ENCODE measurements around the gene VCPKMT. TPM values are rescaled to one million over a fixed set of nuclear protein-coding genes. Genes with fewer than 3 reads are reported as not detected.

VCPKMT gene
- total RNA-seq, 1 donor from 2014 or later, result 13.0 TPM

GRCh38 chr14:50094056-50094755, 22.2 kb downstream of the VCPKMT start:
- DNase-seq (ENCODE audit: low read depth, low spot score), result no peak
- H3K4me3 Mint-ChIP-seq, result no peak overlapping the region
- H3K4me1 Mint-ChIP-seq, result no peaks in the 10 kb centered on the region
- TF ChIP-seq CTCF (conservative IDR thresholded peaks at IDR 0.05), result no peak
- no peak overlapping the region for H3K27ac Mint-ChIP-seq (ENCODE audit: unreplicated experiment)
- H3K36me3 Mint-ChIP-seq (ENCODE audit: low read depth), result peaks cover 3% of the 10 kb centered on the region
- H3K27me3 Mint-ChIP-seq (ENCODE audit: low read depth), result no peaks in the 10 kb centered on the region
- peaks cover 2% of the 10 kb centered on the region for H3K9me3 Mint-ChIP-seq

- H3K4me1 Mint-ChIP-seq, result no peaks in the 10 kb centered on the region
- H3K36me3 Mint-ChIP-seq (ENCODE audit: low read depth), result peaks cover 3% of the 10 kb centered on the region
- no peak for DNase-seq (ENCODE audit: low read depth, low spot score)
- no peak overlapping the region for H3K27ac Mint-ChIP-seq (ENCODE audit: unreplicated experiment)
- TF ChIP-seq CTCF (conservative IDR thresholded peaks at IDR 0.05), result no peak
- H3K9me3 Mint-ChIP-seq, result peaks cover 2% of the 10 kb centered on the region
- no peaks in the 10 kb centered on the region for H3K27me3 Mint-ChIP-seq (ENCODE audit: low read depth)
- no peak overlapping the region for H3K4me3 Mint-ChIP-seq
These were observed 22.9 kb downstream of the VCPKMT start for GRCh38 chr14:50093496-50093895.

GRCh38 chr14:50092006-50092555, 24.3 kb downstream of the VCPKMT start:
- Mint-ChIP-seq H3K27me3 (ENCODE audit: low read depth) (no peaks in the 10 kb centered on the region), H3K27ac (ENCODE audit: unreplicated experiment) (no peak overlapping the region), H3K4me3 (no peak overlapping the region), H3K9me3 (peaks cover 2% of the 10 kb centered on the region), H3K36me3 (ENCODE audit: low read depth) (peaks cover 3% of the 10 kb centered on the region), H3K4me1 (no peaks in the 10 kb centered on the region)
- no peak for DNase-seq (ENCODE audit: low read depth, low spot score)
- TF ChIP-seq CTCF (conservative IDR thresholded peaks at IDR 0.05), result no peak

GRCh38 chr14:50091240-50091913, 25.0 kb downstream of the VCPKMT start:
- H3K27me3 Mint-ChIP-seq (ENCODE audit: low read depth), result no peaks in the 10 kb centered on the region
- H3K9me3 Mint-ChIP-seq, result peaks cover 2% of the 10 kb centered on the region
- no peak overlapping the region for H3K27ac Mint-ChIP-seq (ENCODE audit: unreplicated experiment)
- no peak for DNase-seq (ENCODE audit: low read depth, low spot score)
- no peak overlapping the region for H3K4me3 Mint-ChIP-seq
- peaks cover 3% of the 10 kb centered on the region for H3K36me3 Mint-ChIP-seq (ENCODE audit: low read depth)
- no peak for TF ChIP-seq CTCF (conservative IDR thresholded peaks at IDR 0.05)
- H3K4me1 Mint-ChIP-seq, result no peaks in the 10 kb centered on the region

- no peak for TF ChIP-seq CTCF (conservative IDR thresholded peaks at IDR 0.05)
- no peak overlapping the region for H3K27ac Mint-ChIP-seq (ENCODE audit: unreplicated experiment)
- H3K27me3 Mint-ChIP-seq (ENCODE audit: low read depth), result no peaks in the 10 kb centered on the region
- H3K9me3 Mint-ChIP-seq, result no peaks in the 10 kb centered on the region
- H3K4me1 Mint-ChIP-seq, result no peaks in the 10 kb centered on the region
- H3K4me3 Mint-ChIP-seq, result no peak overlapping the region
- H3K36me3 Mint-ChIP-seq (ENCODE audit: low read depth), result no peaks in the 10 kb centered on the region
- DNase-seq (ENCODE audit: low read depth, low spot score), result no peak
These were observed 27.2 kb downstream of the VCPKMT start for GRCh38 chr14:50089208-50089607.

Measured in neural crest cell (in vitro differentiated cells).